ENCODE data around the gene ESAM.
A peak's percentile ranks its signal among the peaks of the same experiment; 100 is the strongest.

Gene ESAM

GRCh38 chr11:124758355-124759265 lies 3.5 kb downstream of the ESAM start:
- TF ChIP-seq FOXP2 (optimal IDR thresholded peaks at IDR 0.05; ENCODE audit: control extremely low read depth, extremely low read length, insufficient read depth) (no peak), POLR2AphosphoS5 (IDR thresholded peaks at IDR 0.05; ENCODE audit: borderline replicate concordance, low read depth, low read length) (no peak), EZH2 (IDR thresholded peaks at IDR 0.05) (no peak)
- Histone ChIP-seq H3K4me3 (peak overlapping the region; percentile 74), H3K9me3 (ENCODE audit: low read depth, low read length) (no peaks in the 10 kb centered on the region), H3K36me3 (ENCODE audit: insufficient read depth, low read length) (no peaks in the 10 kb centered on the region), H3K9ac (ENCODE audit: insufficient read length) (no peak overlapping the region), H3K27ac (no peak overlapping the region)
- DNase-seq (ENCODE audit: low read depth, low spot score), result no peak

GRCh38 chr11:124757320-124757719 lies 4.8 kb downstream of the ESAM start:
- Histone ChIP-seq H3K36me3 (ENCODE audit: insufficient read depth, low read length) (no peaks in the 10 kb centered on the region), H3K9me3 (ENCODE audit: low read depth, low read length) (no peaks in the 10 kb centered on the region), H3K27ac (no peak overlapping the region), H3K9ac (ENCODE audit: insufficient read length) (no peak overlapping the region), H3K4me3 (no peak overlapping the region)
- no peak for TF ChIP-seq POLR2AphosphoS5 (IDR thresholded peaks at IDR 0.05; ENCODE audit: borderline replicate concordance, low read depth, low read length)
- TF ChIP-seq EZH2 (IDR thresholded peaks at IDR 0.05), result no peak
- TF ChIP-seq FOXP2 (optimal IDR thresholded peaks at IDR 0.05; ENCODE audit: control extremely low read depth, extremely low read length, insufficient read depth), result no peak
- no peak for DNase-seq (ENCODE audit: low read depth, low spot score)

DNA sequence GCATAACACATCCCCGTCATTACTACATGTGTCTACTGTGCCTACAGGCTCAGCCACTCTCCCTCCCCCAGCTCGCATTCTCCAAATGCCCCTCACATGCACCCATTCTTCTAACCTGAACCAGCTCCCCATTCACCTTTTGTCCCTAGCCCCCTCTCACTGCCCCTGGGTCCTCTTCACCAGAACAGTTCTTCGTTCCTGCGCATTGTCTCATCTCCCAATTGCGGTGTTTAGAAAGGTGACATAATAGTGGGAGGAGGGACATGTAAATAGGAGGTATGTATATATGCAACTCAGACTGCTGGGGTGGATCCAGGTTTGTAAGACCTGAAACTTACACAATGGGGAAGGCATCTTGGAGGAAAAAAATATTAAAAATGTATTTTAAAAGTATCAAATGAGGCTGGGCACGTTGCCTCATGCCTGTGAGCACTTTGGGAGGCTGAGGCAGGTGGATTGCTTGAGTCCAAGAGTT lies 5.3 kb downstream of the ESAM start:
- Histone ChIP-seq H3K36me3 (ENCODE audit: insufficient read depth, low read length) (no peaks in the 10 kb centered on the region), H3K27ac (no peak overlapping the region), H3K9ac (ENCODE audit: insufficient read length) (no peak overlapping the region), H3K9me3 (ENCODE audit: low read depth, low read length) (no peaks in the 10 kb centered on the region), H3K4me3 (no peak overlapping the region)
- no peak for TF ChIP-seq EZH2 (IDR thresholded peaks at IDR 0.05)
- no peak for TF ChIP-seq FOXP2 (optimal IDR thresholded peaks at IDR 0.05; ENCODE audit: control extremely low read depth, extremely low read length, insufficient read depth)
- no peak for TF ChIP-seq POLR2AphosphoS5 (IDR thresholded peaks at IDR 0.05; ENCODE audit: borderline replicate concordance, low read depth, low read length)
- DNase-seq (ENCODE audit: low read depth, low spot score), result no peak

GRCh38 chr11:124756033-124756752 lies 5.9 kb downstream of the ESAM start:
- no peaks in the 10 kb centered on the region for H3K9me3 ChIP-seq (ENCODE audit: low read depth, low read length)
- TF ChIP-seq POLR2AphosphoS5 (IDR thresholded peaks at IDR 0.05; ENCODE audit: borderline replicate concordance, low read depth, low read length), result no peak
- no peak for TF ChIP-seq EZH2 (IDR thresholded peaks at IDR 0.05)
- no peak for TF ChIP-seq FOXP2 (optimal IDR thresholded peaks at IDR 0.05; ENCODE audit: control extremely low read depth, extremely low read length, insufficient read depth)

DNA sequence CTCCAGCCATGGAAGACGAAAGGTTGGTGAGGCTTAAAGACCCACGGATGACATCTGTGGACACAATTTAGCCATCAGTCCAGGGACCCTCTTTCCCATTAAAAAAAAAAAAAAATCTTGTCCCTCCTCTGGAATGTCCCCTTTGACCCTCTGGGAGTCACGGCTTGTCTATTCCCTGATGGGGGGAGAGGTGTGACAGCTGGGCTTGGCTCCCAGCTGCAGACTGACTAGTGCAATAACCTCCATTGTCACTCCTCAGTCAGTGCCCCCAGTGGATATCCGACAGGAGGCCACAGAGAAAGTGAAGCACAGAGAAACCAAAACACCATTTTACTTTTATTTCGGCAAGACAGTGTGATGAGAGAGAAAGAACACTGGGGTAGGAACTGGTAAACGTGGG lies 7.4 kb downstream of the ESAM start:
- TF ChIP-seq POLR2AphosphoS5 (IDR thresholded peaks at IDR 0.05; ENCODE audit: borderline replicate concordance, low read depth, low read length), result no peak
- no peak for TF ChIP-seq FOXP2 (optimal IDR thresholded peaks at IDR 0.05; ENCODE audit: control extremely low read depth, extremely low read length, insufficient read depth)
- TF ChIP-seq EZH2 (IDR thresholded peaks at IDR 0.05), result no peak
- no peak overlapping the region for H3K27ac ChIP-seq
- H3K36me3 ChIP-seq (ENCODE audit: insufficient read depth, low read length), result no peaks in the 10 kb centered on the region
- H3K9ac ChIP-seq (ENCODE audit: insufficient read length), result no peak overlapping the region
- no peak for DNase-seq (ENCODE audit: low read depth, low spot score)
- H3K9me3 ChIP-seq (ENCODE audit: low read depth, low read length), result no peaks in the 10 kb centered on the region
- H3K4me3 ChIP-seq, result no peak overlapping the region

More at GRCh38 chr11:124756033-124756752, 5.9 kb downstream of the ESAM start:
- H3K27ac ChIP-seq, result no peak overlapping the region
- DNase-seq (ENCODE audit: low read depth, low spot score), result no peak
- no peak overlapping the region for H3K9ac ChIP-seq (ENCODE audit: insufficient read length)
- no peak overlapping the region for H3K4me3 ChIP-seq
- no peaks in the 10 kb centered on the region for H3K36me3 ChIP-seq (ENCODE audit: insufficient read depth, low read length)

DNA sequence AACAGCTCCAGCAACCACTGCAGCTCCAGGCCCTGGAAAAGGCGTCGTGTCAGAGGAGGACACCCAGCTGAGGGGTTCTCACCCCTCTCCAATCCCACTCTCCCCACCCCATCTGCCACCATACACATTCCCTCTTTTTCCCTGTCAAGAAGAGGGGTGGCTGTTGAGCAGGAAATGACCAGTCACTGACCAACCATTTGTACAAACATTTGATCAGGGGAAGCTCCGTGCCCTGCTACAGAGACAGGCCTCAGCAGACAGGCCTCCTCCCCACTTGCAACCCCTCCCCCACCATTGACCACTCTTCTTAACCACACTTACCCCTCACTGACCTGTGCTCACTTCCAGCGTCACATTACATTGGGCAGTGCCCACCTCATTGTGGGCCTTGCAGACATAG lies 7.8 kb downstream of the ESAM start:
- Histone ChIP-seq H3K36me3 (ENCODE audit: insufficient read depth, low read length) (no peaks in the 10 kb centered on the region), H3K4me3 (no peak overlapping the region), H3K27ac (no peak overlapping the region), H3K9me3 (ENCODE audit: low read depth, low read length) (no peaks in the 10 kb centered on the region), H3K9ac (ENCODE audit: insufficient read length) (no peak overlapping the region)
- TF ChIP-seq EZH2 (IDR thresholded peaks at IDR 0.05), result no peak
- no peak for TF ChIP-seq POLR2AphosphoS5 (IDR thresholded peaks at IDR 0.05; ENCODE audit: borderline replicate concordance, low read depth, low read length)
- no peak for TF ChIP-seq FOXP2 (optimal IDR thresholded peaks at IDR 0.05; ENCODE audit: control extremely low read depth, extremely low read length, insufficient read depth)
- DNase-seq (ENCODE audit: low read depth, low spot score), result no peak

DNA sequence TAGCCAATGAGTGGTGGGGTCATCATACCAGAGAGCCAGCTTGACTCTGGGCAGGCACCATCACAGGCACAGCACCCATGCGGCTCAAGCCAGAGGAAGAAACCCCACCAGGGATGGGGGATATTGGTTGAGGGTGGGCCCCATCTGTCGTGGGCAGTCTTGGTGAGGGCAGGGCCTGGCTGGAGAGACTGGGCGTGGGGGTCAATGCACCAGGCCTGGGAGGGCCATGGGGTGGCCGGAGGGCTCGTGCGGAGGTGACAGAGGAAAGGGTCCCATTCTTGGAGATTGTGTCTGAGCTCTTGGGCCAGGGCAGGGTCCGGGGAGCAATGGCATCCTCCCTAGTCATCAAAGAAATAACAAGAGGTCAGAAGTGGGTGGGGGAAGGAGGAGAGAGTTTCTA lies 8.5 kb downstream of the ESAM start:
- TF ChIP-seq POLR2AphosphoS5 (IDR thresholded peaks at IDR 0.05; ENCODE audit: borderline replicate concordance, low read depth, low read length) (no peak), FOXP2 (optimal IDR thresholded peaks at IDR 0.05; ENCODE audit: control extremely low read depth, extremely low read length, insufficient read depth) (no peak), EZH2 (IDR thresholded peaks at IDR 0.05) (no peak)
- no peaks in the 10 kb centered on the region for H3K36me3 ChIP-seq (ENCODE audit: insufficient read depth, low read length)
- no peak for DNase-seq (ENCODE audit: low read depth, low spot score)
- no peak overlapping the region for H3K9ac ChIP-seq (ENCODE audit: insufficient read length)
- no peak overlapping the region for H3K27ac ChIP-seq
- no peak overlapping the region for H3K4me3 ChIP-seq
- no peaks in the 10 kb centered on the region for H3K9me3 ChIP-seq (ENCODE audit: low read depth, low read length)

DNA sequence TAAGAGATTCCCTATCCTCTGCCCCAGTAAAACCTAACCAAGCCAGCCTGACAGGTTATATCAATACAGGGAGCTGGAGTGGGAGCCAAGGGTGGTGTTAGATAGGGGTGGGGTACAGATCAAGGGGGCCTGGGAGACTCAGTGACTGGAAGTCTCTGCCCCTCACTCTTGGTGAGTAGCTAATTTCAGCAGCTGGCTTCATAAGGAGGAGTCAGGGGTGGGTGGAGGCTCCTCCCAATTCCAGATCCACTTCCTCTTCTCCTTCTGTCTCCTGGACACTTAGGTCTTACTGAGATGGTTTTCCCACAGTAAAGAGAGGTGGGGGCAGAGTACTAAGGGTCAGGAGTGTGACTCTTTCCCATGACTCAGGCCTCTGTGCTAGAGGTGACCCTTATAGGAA lies 8.9 kb downstream of the ESAM start:
- no peak for DNase-seq (ENCODE audit: low read depth, low spot score)
- Histone ChIP-seq H3K9ac (ENCODE audit: insufficient read length) (no peak overlapping the region), H3K27ac (no peak overlapping the region), H3K9me3 (ENCODE audit: low read depth, low read length) (no peaks in the 10 kb centered on the region), H3K36me3 (ENCODE audit: insufficient read depth, low read length) (no peaks in the 10 kb centered on the region), H3K4me3 (no peak overlapping the region)
- TF ChIP-seq EZH2 (IDR thresholded peaks at IDR 0.05) (no peak), POLR2AphosphoS5 (IDR thresholded peaks at IDR 0.05; ENCODE audit: borderline replicate concordance, low read depth, low read length) (no peak), FOXP2 (optimal IDR thresholded peaks at IDR 0.05; ENCODE audit: control extremely low read depth, extremely low read length, insufficient read depth) (no peak)

Data from SK-N-MC (cell line).